SHP77 (cell line): ENCODE results near the gene LRP4.

ENCODE experiments used
- DNase-seq, 2 experiments: peaks; one replicate each; lab custom pipeline; 2025; lab: John Stamatoyannopoulos, UW

The LRP4 gene

DNA sequence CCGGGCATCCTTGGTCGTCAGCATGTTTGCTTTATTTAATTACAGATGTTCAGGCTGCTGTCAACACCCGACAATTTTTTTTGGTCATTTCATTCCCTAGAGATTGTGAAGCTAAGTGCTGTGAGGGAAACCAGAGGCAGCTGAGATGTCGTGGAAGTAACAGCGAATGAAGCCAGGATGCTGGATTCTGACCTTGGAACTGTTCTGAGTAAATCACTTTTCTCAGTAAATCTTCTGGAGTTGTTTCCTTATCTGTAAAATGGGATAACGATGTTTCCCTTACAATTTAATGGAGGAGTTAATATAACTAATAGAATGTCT lies 71.9 kb downstream of the LRP4 start:
- peak in 1 of 2 experiments; percentile 36 for DNase-seq

DNA sequence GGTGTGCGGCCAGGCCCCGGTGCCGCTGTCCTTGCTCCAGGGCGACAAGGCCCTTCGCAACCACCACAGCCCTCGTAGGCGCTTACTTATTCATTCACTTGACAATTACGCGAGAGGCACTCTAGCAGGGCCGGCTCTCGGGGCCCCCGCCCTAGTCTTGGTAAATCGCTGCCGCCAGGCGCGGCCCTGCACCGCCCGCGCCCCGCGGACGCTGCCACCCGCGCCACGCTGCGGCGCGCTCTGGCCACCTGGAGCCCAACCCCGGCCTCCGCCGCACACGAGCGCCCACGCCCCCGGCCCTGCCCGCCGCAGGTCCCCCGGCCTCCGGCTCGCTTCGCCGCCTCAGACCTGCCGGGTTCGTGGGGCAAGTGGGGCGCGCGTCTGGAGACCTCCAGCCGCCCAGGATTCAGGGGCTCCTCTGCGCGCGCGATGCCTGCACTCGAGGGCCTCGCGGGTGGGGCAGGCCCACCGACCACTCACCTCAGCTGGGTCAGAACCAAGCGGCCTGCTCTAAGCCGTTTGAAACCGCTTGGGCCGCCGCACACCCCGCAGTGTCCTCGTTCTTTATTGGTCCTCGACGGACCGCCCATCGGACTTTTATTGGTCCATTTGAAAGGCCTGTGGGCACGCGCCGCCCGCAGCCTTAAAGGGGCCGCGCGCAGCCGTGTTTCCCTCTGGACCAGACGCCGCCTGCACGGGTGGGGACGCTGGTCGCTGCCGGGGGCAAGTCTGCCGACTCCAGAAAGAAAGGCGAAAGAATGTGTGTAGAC lies 72.4 kb downstream of the LRP4 start, which contains the start of gene CKAP5:
TSS of gene CKAP5 (minus strand) at position 541 of the 770 bp plus-strand sequence. CDS start 25,049 bp downstream, outside the sequence.
- DNase-seq: peak; percentile 93 to 95

DNA sequence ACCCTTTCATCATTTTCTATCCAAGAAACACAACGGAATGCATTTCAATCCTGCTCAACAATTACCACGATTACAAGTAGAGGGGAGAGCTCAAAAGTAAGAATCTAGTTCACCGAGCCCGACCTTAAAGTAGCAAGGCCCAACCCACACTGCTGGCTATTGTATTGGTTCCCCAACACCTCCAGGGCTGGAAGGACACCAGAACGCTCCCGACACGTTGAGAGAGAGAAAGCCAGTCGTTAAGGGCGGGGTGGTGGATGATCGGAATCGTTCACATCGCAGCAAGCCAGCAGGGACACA lies 73.0 kb downstream of the LRP4 start:
- no peak for DNase-seq

DNA sequence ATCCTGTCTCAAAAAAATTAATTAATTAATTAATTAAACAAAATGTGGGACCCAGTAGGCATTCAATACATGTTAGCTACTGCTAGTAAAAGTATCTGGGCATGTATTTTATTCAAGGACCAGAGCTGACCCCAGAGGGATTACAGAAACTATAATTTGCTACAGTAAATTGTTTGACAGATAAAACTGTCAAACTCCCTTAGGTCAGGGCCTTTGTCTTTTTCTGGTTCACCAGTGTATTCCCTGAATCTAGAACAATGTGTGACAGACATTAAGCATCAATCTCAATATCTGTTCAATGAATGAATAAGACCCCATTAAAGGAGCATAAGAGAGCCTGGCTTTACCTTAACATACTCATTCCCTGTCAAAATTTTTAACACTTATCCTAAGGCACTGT lies 78.2 kb downstream of the LRP4 start:
- no peak for DNase-seq

DNA sequence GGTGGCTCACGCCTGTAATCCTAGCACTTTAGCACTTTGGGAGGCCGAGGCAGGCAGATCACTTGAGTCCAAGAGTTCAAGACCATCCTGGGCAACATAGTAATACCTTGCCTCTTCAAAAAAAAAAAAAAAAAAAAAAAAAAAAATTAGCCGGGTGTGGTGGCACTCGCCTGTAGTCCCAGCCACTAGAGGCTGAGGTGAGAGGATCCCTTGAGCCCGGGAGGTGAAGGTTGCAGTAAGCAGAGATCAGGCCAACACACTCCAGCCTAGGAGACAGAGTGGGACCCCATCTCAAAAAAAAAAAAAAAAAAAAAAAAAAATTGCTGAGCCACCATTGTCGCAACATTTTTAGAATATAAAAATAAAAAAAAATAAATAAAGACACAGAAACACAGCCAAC lies 79.8 kb downstream of the LRP4 start:
- no peak for DNase-seq

DNA sequence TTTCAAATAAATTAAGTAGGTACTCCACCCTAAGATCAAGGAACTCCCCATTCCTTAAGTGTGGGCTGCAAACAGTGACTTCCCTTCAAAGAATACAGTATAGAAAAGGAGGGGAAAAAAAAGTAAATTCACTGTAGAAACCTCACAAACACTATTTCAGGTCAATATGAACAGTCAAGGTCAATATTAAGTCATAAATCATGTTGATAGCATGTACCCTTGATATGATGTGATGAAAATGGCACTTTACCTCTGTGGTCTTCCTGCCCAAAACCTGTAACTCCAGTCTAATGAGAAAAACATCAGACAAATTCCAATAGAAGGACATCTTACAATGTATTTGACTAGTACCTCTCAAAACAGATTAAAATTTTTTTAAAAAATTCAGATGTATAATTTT lies 80.5 kb downstream of the LRP4 start:
- no peak for DNase-seq

DNA sequence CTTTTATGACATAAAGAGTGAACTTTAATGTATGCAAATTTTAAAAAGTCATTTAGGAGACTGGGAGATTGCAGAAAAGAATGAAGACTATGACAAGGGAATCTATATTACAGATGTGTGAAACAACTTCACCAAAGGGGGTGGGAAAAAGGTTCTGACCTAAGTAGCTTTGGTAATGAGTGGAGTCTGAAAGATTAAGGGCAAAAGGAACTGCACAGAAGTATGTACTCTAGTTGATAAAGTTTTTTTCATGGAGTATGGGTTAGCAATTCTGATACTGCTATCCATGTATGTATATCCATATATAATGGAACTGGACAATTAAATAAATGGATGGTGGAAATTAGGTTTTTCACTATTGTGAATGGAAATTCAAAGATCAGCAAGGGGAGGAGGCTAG lies 81.5 kb downstream of the LRP4 start:
- DNase-seq: no peak

DNA sequence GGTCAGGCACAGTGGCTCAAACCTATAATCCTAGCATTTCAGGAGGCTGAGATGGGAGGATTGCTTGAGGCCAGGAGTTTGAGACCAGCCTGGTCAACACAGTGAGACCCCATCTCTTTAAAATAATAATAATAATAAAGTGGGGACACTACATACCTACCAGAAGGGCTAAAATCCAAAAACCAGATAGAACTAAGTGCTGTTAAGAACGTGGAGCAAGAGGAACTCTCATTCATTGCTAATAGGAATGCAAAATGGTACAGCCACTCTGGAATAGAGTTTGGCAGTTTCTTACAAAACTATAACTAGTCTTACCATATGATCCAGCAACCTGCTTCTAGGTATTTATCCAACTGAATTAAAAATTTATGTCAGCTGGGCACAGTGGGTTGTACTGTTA lies 81.9 kb downstream of the LRP4 start:
- DNase-seq: no peak

DNA sequence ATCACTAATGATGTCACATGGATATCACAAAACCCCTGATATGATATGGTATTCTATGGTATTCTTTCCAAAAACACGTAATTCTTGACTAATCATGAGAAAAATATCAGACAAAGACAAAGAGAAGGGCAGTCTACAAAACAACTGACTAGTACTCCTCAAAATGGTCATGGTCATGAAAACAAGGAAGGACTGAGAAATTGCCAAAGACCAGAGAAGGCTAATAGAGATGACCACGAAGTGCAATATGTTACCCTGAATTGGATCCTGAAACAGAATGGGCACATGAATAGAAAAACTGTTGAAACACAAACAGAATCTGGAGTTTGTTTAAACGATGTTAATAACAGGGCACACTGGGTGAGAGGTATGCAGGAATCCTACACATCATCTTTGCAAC lies 82.5 kb downstream of the LRP4 start:
- DNase-seq: no peak

DNA sequence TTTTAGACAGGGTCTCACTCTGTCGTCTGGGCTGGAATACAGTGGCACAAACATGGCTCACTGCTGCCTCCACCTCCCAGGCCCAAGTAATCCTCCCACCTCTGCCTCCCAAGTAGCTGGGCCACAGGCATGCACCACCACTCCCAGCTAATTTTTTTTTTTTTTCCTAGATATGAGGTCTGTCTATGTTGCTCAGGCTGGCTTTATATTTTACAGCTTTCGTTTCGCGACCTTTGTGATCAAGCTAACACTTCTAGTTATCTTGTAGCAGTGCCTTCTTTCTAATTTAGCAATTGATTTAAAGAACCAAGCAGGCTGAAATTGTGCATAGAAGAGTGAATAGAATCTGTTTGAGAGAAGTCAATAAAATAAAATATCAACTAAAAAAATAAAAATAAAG lies 83.5 kb downstream of the LRP4 start:
- DNase-seq: no peak

DNA sequence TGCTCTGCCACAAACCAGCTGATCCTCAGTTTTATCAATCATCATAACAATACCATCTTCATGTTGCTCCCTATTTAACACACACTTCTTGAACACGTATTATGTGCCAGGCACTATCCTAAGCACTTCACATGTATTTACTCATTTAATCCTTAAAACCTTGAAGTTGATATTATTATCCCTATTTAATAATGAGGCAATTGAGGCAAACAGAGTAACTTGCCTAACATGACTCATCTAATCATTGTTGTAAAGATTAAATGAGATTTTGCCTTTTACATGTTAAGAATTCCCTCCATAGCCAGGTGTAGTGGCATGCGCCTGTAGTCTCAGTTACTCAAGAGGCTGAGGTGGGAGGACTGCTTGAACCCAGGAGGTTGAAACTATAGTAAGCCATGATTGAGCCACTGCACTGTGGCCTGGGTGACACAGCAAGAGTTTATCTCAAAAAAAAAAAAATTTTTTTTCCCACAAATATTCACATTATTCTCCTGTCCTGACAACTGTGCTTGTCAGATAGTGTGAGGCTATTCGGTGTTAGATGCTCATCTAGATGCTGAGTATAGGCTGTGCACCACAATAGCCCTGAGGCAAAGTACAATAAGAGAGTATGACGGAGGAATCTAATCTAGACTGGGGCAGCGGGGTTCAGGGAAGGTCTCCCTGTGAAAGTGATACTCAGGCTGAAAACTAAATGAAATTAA lies 85.7 kb downstream of the LRP4 start:
- DNase-seq: no peak

DNA sequence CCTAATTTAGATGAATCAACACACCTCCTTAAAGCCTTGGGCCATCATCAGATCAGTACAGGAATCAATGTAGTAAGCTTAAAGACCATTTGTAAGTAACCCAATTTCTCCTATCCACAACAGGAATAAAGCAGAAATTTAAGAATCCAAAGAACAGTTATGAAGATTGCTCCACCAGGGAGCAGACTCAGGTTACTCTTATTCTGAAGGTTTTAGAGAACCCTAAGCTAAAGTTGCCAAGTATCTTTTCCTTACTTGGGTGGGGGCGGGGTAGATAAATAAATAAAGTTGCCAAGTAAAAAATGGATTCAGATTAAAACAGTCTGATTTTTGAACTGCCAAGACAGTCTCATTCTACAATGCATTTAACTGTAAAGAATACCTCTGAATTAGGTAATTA lies 90.4 kb downstream of the LRP4 start:
- DNase-seq: no peak

DNA sequence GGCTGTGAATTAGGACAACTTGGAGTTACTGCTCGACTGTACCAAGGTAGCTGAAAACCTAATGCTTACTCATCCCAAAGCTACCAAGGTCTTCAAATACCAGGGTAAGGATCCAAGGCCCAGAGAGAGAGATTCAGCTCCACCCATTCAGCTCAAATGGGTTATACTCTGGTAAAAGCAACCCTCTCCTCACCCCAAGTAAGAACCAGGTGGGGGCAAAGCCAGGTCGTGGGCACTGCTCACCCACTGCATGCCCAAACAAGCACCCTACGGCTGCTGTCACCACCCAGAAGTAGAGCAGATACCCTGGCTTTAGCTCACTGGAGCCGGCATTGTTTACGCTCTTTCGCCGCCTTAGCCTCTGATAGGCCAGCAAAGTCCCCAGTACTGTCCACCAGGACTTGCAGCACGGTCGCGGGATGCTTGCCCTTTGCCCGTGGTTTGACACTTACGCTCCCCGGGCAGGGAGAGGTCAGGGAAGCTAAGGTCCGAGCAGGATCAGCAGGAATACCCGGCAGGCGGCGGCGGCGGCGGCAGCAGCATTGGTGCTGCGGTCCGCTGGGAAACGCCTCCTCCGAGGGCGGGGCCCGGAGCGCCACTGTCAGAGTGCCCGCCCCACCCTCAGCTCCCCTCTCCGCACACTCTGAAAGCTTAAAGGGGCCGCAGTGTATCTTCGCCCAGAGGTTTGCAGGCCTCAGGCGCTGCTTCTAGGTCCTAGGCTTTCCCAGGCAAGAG lies 91.9 kb downstream of the LRP4 start:
- peak; percentile 52 to 80 for DNase-seq

DNA sequence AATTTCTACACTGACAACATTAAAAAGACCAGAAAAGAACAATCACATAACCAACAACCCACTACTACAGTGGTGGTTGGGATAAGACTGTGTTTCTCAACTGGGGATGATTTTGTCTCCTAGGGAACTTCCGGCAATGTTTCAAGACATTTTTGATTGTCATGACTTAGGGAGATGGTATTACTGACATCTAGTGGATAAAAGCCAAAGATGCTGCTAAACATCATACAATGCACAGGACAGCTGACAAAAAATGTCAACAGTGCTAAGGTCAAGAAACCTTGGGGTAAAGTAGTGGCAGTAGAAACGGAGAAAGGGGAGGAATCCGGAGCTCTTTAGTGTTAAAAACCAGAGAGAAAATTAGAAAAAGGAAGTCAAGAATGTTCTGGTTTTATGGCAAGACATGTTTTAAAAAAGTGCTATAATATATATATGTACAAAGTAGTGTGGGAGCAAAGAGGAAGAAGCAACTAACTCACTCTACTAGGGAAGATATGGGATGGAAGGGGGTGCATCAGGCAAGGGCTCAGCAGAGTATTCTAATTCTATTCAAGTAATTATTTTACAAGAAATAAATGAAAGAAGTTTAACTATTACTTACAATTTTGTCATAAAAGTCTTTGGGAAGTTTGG lies 109.4 kb downstream of the LRP4 start:
- peak in 1 of 2 experiments; percentile 5 for DNase-seq
